ENCODE data around the gene IL1RAPL1. TPM values are rescaled to one million over a fixed set of nuclear protein-coding genes. Genes with fewer than 3 reads are reported as not detected.

Gene IL1RAPL1
- total RNA-seq, 2 experiments from 2014 or later, result not detected

- Mint-ChIP-seq H3K36me3 (ENCODE audit: low read depth) (no peaks in the 10 kb centered on the region), H3K4me3 (no peak overlapping the region), H3K27me3 (no peaks in the 10 kb centered on the region), H3K4me1 (ENCODE audit: low read depth) (no peaks in the 10 kb centered on the region), H3K27ac (no peak overlapping the region), H3K9me3 (no peaks in the 10 kb centered on the region)
- Histone ChIP-seq H3K27me3 (ENCODE audit: control insufficient read depth in 1 of 2, insufficient read depth in 2 of 2, low read length in 2 of 2) (no peaks in the 10 kb centered on the region), H3K4me3 (ENCODE audit: low read length) (no peak overlapping the region), H3K9me3 (ENCODE audit: control insufficient read depth in 1 of 2, insufficient read depth in 1 of 2, low read length in 2 of 2) (no peaks in the 10 kb centered on the region), H3K36me3 (ENCODE audit: insufficient read depth, low read length) (no peaks in the 10 kb centered on the region), H3K4me1 (ENCODE audit: insufficient read depth, low read length) (no peaks in the 10 kb centered on the region), H3K27ac (ENCODE audit: low read depth in 1 of 2, low read length in 2 of 2) (no peak overlapping the region)
- no peak for TF ChIP-seq CTCF (IDR thresholded peaks at IDR 0.05)
- DNase-seq, result no peak
- intact Hi-C loops (cut with DNase I, micrococcal nuclease), result no loop called here
- CTCF ChIA-PET, result no interaction called here
- ATAC-seq (ENCODE audit: poor library complexity), result no peak
- POLR2A ChIA-PET, result no interaction called here
Observed at GRCh38 chrX:28988246-28988645, 401.0 kb downstream of the IL1RAPL1 start.

- POLR2A ChIA-PET, result no interaction called here
- no peak for DNase-seq
- no peak for ATAC-seq (ENCODE audit: poor library complexity)
Observed at GRCh38 chrX:28997706-28998463, 410.6 kb downstream of the IL1RAPL1 start.

GRCh38 chrX:28998609-28999135 lies 411.4 kb downstream of the IL1RAPL1 start:
- no peaks in the 10 kb centered on the region for H3K9me3 Mint-ChIP-seq
- H3K4me3 Mint-ChIP-seq, result no peak overlapping the region
- no peak overlapping the region for H3K27ac ChIP-seq (ENCODE audit: low read depth in 1 of 2, low read length in 2 of 2)
- no peaks in the 10 kb centered on the region for H3K27me3 ChIP-seq (ENCODE audit: control insufficient read depth in 1 of 2, insufficient read depth in 2 of 2, low read length in 2 of 2)
- ChIA-PET POLR2A (no interaction called here), CTCF (no interaction called here)
- H3K4me1 Mint-ChIP-seq (ENCODE audit: low read depth), result no peaks in the 10 kb centered on the region
- H3K4me1 ChIP-seq (ENCODE audit: insufficient read depth, low read length), result no peaks in the 10 kb centered on the region
- DNase-seq (no peak), ATAC-seq (ENCODE audit: poor library complexity) (no peak)
- TF ChIP-seq CTCF (IDR thresholded peaks at IDR 0.05), result no peak
- no peaks in the 10 kb centered on the region for H3K27me3 Mint-ChIP-seq
- no peak overlapping the region for H3K4me3 ChIP-seq (ENCODE audit: low read length)
- intact Hi-C loops (cut with DNase I, micrococcal nuclease), result no loop called here
- H3K9me3 ChIP-seq (ENCODE audit: control insufficient read depth in 1 of 2, insufficient read depth in 1 of 2, low read length in 2 of 2), result no peaks in the 10 kb centered on the region
- H3K36me3 Mint-ChIP-seq (ENCODE audit: low read depth), result no peaks in the 10 kb centered on the region
- no peak overlapping the region for H3K27ac Mint-ChIP-seq
- H3K36me3 ChIP-seq (ENCODE audit: insufficient read depth, low read length), result no peaks in the 10 kb centered on the region

More at GRCh38 chrX:28997706-28998463, 410.6 kb downstream of the IL1RAPL1 start:
- Histone ChIP-seq H3K4me3 (ENCODE audit: low read length) (no peak overlapping the region), H3K36me3 (ENCODE audit: insufficient read depth, low read length) (no peaks in the 10 kb centered on the region), H3K27me3 (ENCODE audit: control insufficient read depth in 1 of 2, insufficient read depth in 2 of 2, low read length in 2 of 2) (no peaks in the 10 kb centered on the region), H3K9me3 (ENCODE audit: control insufficient read depth in 1 of 2, insufficient read depth in 1 of 2, low read length in 2 of 2) (no peaks in the 10 kb centered on the region), H3K4me1 (ENCODE audit: insufficient read depth, low read length) (no peaks in the 10 kb centered on the region), H3K27ac (ENCODE audit: low read depth in 1 of 2, low read length in 2 of 2) (no peak overlapping the region)
- Mint-ChIP-seq H3K27me3 (no peaks in the 10 kb centered on the region), H3K27ac (no peak overlapping the region), H3K4me1 (ENCODE audit: low read depth) (no peaks in the 10 kb centered on the region), H3K4me3 (no peak overlapping the region), H3K9me3 (no peaks in the 10 kb centered on the region), H3K36me3 (ENCODE audit: low read depth) (no peaks in the 10 kb centered on the region)
- intact Hi-C loops (cut with DNase I, micrococcal nuclease), result no loop called here
- CTCF ChIA-PET, result no interaction called here
- no peak for TF ChIP-seq CTCF (IDR thresholded peaks at IDR 0.05)

All from CD4-positive, alpha-beta T cell (primary cell).